DOHH2 (cell line): Measurements from ENCODE around the gene COL5A1.

Experiments
- H3F3A ChIP-seq: fragments of 200-600 bp; sonication (generic), shearing (Covaris generic); 2 replicates; pipeline ENCODE4 v1.6.0; 2016; ENCODE audit warnings: antibody characterized with exemption, mild to moderate bottlenecking; ENCODE audit not compliant: control insufficient read depth, insufficient read depth
- H3K27ac ChIP-seq: fragments of 200-600 bp; sonication (generic); 2 replicates; pipeline ENCODE4 v1.5.1; 2014; ENCODE audit warnings: low read depth, mild to moderate bottlenecking, low read length, moderate library complexity
- H3K27me3 ChIP-seq: fragments of 200-600 bp; sonication (generic); 2 replicates; pipeline ENCODE4 v1.6.1; 2014; ENCODE audit warnings: mild to moderate bottlenecking, low read length, mixed read lengths; ENCODE audit not compliant: control insufficient read depth
- H3K36me3 ChIP-seq: fragments of 200-600 bp; sonication (generic); 2 replicates; pipeline ENCODE4 v1.6.1; 2014; ENCODE audit warnings: mild to moderate bottlenecking, low read length, moderate library complexity, mixed read lengths; ENCODE audit not compliant: control insufficient read depth
- H3K4me1 ChIP-seq: fragments of 200-600 bp; sonication (generic); 2 replicates; pipeline ENCODE4 v1.6.1; 2014; ENCODE audit warnings: mild to moderate bottlenecking, low read length, mixed read lengths; ENCODE audit not compliant: control insufficient read depth
- H3K4me2 ChIP-seq: fragments of 200-600 bp; sonication (generic); 2 replicates; pipeline ENCODE4 v1.6.0; 2014; ENCODE audit warnings: mild to moderate bottlenecking, low read length, moderate library complexity
- H3K4me3 ChIP-seq: fragments of 200-600 bp; sonication (generic); 2 replicates; pipeline ENCODE4 v1.5.1; 2014; ENCODE audit warnings: mild to moderate bottlenecking, low read length, mixed read lengths
- H3K79me2 ChIP-seq: fragments of 200-600 bp; sonication (generic); 2 replicates; pipeline ENCODE4 v1.6.1; 2014; ENCODE audit warnings: mild to moderate bottlenecking, low read length, mixed read lengths; ENCODE audit not compliant: control insufficient read depth
- H3K9me2 ChIP-seq: fragments of 200-600 bp; sonication (generic); replicated peaks from 2 replicates; pipeline ENCODE4 v1.6.1; 2014; ENCODE audit warnings: mild to moderate bottlenecking, low read length, mixed read lengths; ENCODE audit not compliant: control insufficient read depth
- H3K9me3 ChIP-seq: fragments of 200-600 bp; sonication (generic); 2 replicates; pipeline ENCODE4 v1.6.1; 2014; ENCODE audit warnings: antibody characterized with exemption, low read length, mixed read lengths; ENCODE audit not compliant: control insufficient read depth, insufficient read depth
- H4K20me1 ChIP-seq: fragments of 200-600 bp; sonication (generic); 2 replicates; pipeline ENCODE4 v1.6.0; 2014; ENCODE audit warnings: low read depth, mild to moderate bottlenecking, antibody characterized with exemption, low read length, moderate library complexity; ENCODE audit not compliant: control insufficient read depth, insufficient read depth
- CTCF ChIP-seq: fragments of 200-600 bp; sonication (generic); IDR thresholded peaks from one replicate; pipeline ENCODE4 v1.5.1; 2014; ENCODE audit warnings: antibody characterized with exemption, mild to moderate bottlenecking, low read depth, low read length; ENCODE audit not compliant: poor library complexity, severe bottlenecking
- EZH2phosphoT487 ChIP-seq: fragments of 200-600 bp; sonication (generic); IDR thresholded peaks from 2 replicates; pipeline ENCODE4 v1.6.1; 2017; ENCODE audit warnings: borderline replicate concordance, mild to moderate bottlenecking, antibody characterized with exemption, low read length, moderate library complexity, mixed read lengths

Gene COL5A1

GRCh38 chr9:134828892-134829291, 187.3 kb downstream of the COL5A1 start:
- TF ChIP-seq CTCF (no peak), EZH2phosphoT487 (no peak)
- Histone ChIP-seq H3K4me3 (no peak overlapping the region), H4K20me1 (no peaks in the 10 kb centered on the region), H3K27ac (no peak overlapping the region), H3K79me2 (no peaks in the 10 kb centered on the region), H3K27me3 (no peaks in the 10 kb centered on the region), H3K9me3 (no peaks in the 10 kb centered on the region), H3K4me2 (no peak overlapping the region), H3K4me1 (no peaks in the 10 kb centered on the region), H3K9me2 (no peaks in the 10 kb centered on the region), H3F3A (no peaks in the 10 kb centered on the region), H3K36me3 (no peaks in the 10 kb centered on the region)

- Histone ChIP-seq H3K4me2 (no peak overlapping the region), H3F3A (no peaks in the 10 kb centered on the region), H3K9me3 (no peaks in the 10 kb centered on the region), H3K36me3 (no peaks in the 10 kb centered on the region), H3K4me1 (no peaks in the 10 kb centered on the region), H3K27ac (no peak overlapping the region), H4K20me1 (no peaks in the 10 kb centered on the region), H3K27me3 (no peaks in the 10 kb centered on the region), H3K79me2 (no peaks in the 10 kb centered on the region), H3K4me3 (no peak overlapping the region), H3K9me2 (no peaks in the 10 kb centered on the region)
- no peak for TF ChIP-seq CTCF
- no peak for TF ChIP-seq EZH2phosphoT487
These were observed 187.8 kb downstream of the COL5A1 start for GRCh38 chr9:134829356-134829937.

- Histone ChIP-seq H3K4me1 (no peaks in the 10 kb centered on the region), H3K79me2 (no peaks in the 10 kb centered on the region), H3K9me2 (no peaks in the 10 kb centered on the region), H3K9me3 (no peaks in the 10 kb centered on the region), H3K4me3 (no peak overlapping the region), H3K36me3 (no peaks in the 10 kb centered on the region), H4K20me1 (no peaks in the 10 kb centered on the region), H3K27me3 (no peaks in the 10 kb centered on the region), H3K4me2 (no peak overlapping the region), H3K27ac (no peak overlapping the region), H3F3A (no peaks in the 10 kb centered on the region)
- TF ChIP-seq EZH2phosphoT487 (no peak), CTCF (no peak)
These were observed 188.5 kb downstream of the COL5A1 start for GRCh38 chr9:134830126-134830525.
